ENCODE measurements around the gene PLA2G4F.

PLA2G4F gene

GRCh38 chr15:42163947-42164550, 7.6 kb upstream of the PLA2G4F start:
- in situ Hi-C loops (cut with MboI; ENCODE audit: low sequenced_read_pairs): no loop called here

- in situ Hi-C loops (cut with MboI; ENCODE audit: low sequenced_read_pairs): no loop called here
Measured at GRCh38 chr15:42163291-42163690, 6.9 kb upstream of the PLA2G4F start.

- in situ Hi-C loops (cut with MboI; ENCODE audit: low sequenced_read_pairs): no loop called here
Measured at GRCh38 chr15:42160136-42160535, 3.7 kb upstream of the PLA2G4F start.

- in situ Hi-C loops (cut with MboI; ENCODE audit: low sequenced_read_pairs): no loop called here
Measured at GRCh38 chr15:42159381-42160015, 3.1 kb upstream of the PLA2G4F start.

- in situ Hi-C loops (cut with MboI; ENCODE audit: low sequenced_read_pairs): no loop called here
Measured at GRCh38 chr15:42158941-42159340, 2.5 kb upstream of the PLA2G4F start.

GRCh38 chr15:42157981-42158765, 1.7 kb upstream of the PLA2G4F start:
- in situ Hi-C loops (cut with MboI; ENCODE audit: low sequenced_read_pairs): no loop called here

GRCh38 chr15:42157381-42157780, 945 bp upstream of the PLA2G4F start:
- in situ Hi-C loops (cut with MboI; ENCODE audit: low sequenced_read_pairs): no loop called here

- in situ Hi-C loops (cut with MboI; ENCODE audit: low sequenced_read_pairs): no loop called here
Measured at GRCh38 chr15:42155546-42156242, 742 bp downstream of the PLA2G4F start.

- in situ Hi-C loops (cut with MboI; ENCODE audit: low sequenced_read_pairs): no loop called here
Measured at GRCh38 chr15:42154956-42155355, 1.5 kb downstream of the PLA2G4F start.

GRCh38 chr15:42154212-42154941, 2.1 kb downstream of the PLA2G4F start:
- in situ Hi-C loops (cut with MboI; ENCODE audit: low sequenced_read_pairs): no loop called here

- in situ Hi-C loops (cut with MboI; ENCODE audit: low sequenced_read_pairs): no loop called here
Measured at GRCh38 chr15:42153874-42154211, 2.6 kb downstream of the PLA2G4F start.

- in situ Hi-C loops (cut with MboI; ENCODE audit: low sequenced_read_pairs): no loop called here
Measured at GRCh38 chr15:42152921-42153698, 3.3 kb downstream of the PLA2G4F start.

GRCh38 chr15:42152196-42152920, 4.1 kb downstream of the PLA2G4F start:
- in situ Hi-C loops (cut with MboI; ENCODE audit: low sequenced_read_pairs): no loop called here

- in situ Hi-C loops (cut with MboI; ENCODE audit: low sequenced_read_pairs): no loop called here
Measured at GRCh38 chr15:42151736-42152135, 4.7 kb downstream of the PLA2G4F start.

GRCh38 chr15:42151141-42151561, 5.3 kb downstream of the PLA2G4F start:
- in situ Hi-C loops (cut with MboI; ENCODE audit: low sequenced_read_pairs): no loop called here

GRCh38 chr15:42150219-42150970, 6.0 kb downstream of the PLA2G4F start:
- in situ Hi-C loops (cut with MboI; ENCODE audit: low sequenced_read_pairs): no loop called here

- in situ Hi-C loops (cut with MboI; ENCODE audit: low sequenced_read_pairs): loop anchor here (25.0 kb wide), 1 partner anchor 162 kb away; no protein-coding TSS in a partner anchor
Measured at GRCh38 chr15:42149493-42150218, 6.8 kb downstream of the PLA2G4F start.
